ENCODE measurements around the gene SULT1C2.

SULT1C2 gene

GRCh38 chr2:108257757-108258331 lies 30.9 kb upstream of the SULT1C2 start:
- TF ChIP-seq CTCF (IDR thresholded peaks at IDR 0.05; ENCODE audit: borderline replicate concordance, insufficient read depth, low read depth, low read length): no peak
- no peak overlapping the region for H3K4me3 ChIP-seq (ENCODE audit: low read depth, low read length)

- TF ChIP-seq CTCF (IDR thresholded peaks at IDR 0.05; ENCODE audit: borderline replicate concordance, insufficient read depth, low read depth, low read length): no peak
- no peak overlapping the region for H3K4me3 ChIP-seq (ENCODE audit: low read depth, low read length)
Observed at GRCh38 chr2:108260773-108261172, 27.9 kb upstream of the SULT1C2 start.

GRCh38 chr2:108262036-108262435 lies 26.7 kb upstream of the SULT1C2 start:
- no peak overlapping the region for H3K4me3 ChIP-seq (ENCODE audit: low read depth, low read length)
- no peak for TF ChIP-seq CTCF (IDR thresholded peaks at IDR 0.05; ENCODE audit: borderline replicate concordance, insufficient read depth, low read depth, low read length)

- TF ChIP-seq CTCF (IDR thresholded peaks at IDR 0.05; ENCODE audit: borderline replicate concordance, insufficient read depth, low read depth, low read length): no peak
Observed at GRCh38 chr2:108263401-108263800, 25.3 kb upstream of the SULT1C2 start.

GRCh38 chr2:108266218-108266617 lies 22.5 kb upstream of the SULT1C2 start:
- no peak for TF ChIP-seq CTCF (IDR thresholded peaks at IDR 0.05; ENCODE audit: borderline replicate concordance, insufficient read depth, low read depth, low read length)
- no peak overlapping the region for H3K4me3 ChIP-seq (ENCODE audit: low read depth, low read length)

More at GRCh38 chr2:108263401-108263800, 25.3 kb upstream of the SULT1C2 start:
- H3K4me3 ChIP-seq (ENCODE audit: low read depth, low read length): no peak overlapping the region

GRCh38 chr2:108267101-108267500 lies 21.6 kb upstream of the SULT1C2 start:
- no peak for TF ChIP-seq CTCF (IDR thresholded peaks at IDR 0.05; ENCODE audit: borderline replicate concordance, insufficient read depth, low read depth, low read length)
- H3K4me3 ChIP-seq (ENCODE audit: low read depth, low read length): no peak overlapping the region

- no peak overlapping the region for H3K4me3 ChIP-seq (ENCODE audit: low read depth, low read length)
- no peak for TF ChIP-seq CTCF (IDR thresholded peaks at IDR 0.05; ENCODE audit: borderline replicate concordance, insufficient read depth, low read depth, low read length)
Observed at GRCh38 chr2:108268001-108268400, 20.7 kb upstream of the SULT1C2 start.

Measured in GM12875 (cell line).